ENCODE measurements around the gene C3orf33. TPM values are rescaled to one million over a fixed set of nuclear protein-coding genes. Genes with fewer than 3 reads are reported as not detected.

C3orf33 gene
- total and polyA plus RNA-seq, 9 of the 15 experiments (the other 6 are each of a cell fraction or from before 2014, with no cell fraction given), result 4.1 to 10.2 (median 6.0) TPM

DNA sequence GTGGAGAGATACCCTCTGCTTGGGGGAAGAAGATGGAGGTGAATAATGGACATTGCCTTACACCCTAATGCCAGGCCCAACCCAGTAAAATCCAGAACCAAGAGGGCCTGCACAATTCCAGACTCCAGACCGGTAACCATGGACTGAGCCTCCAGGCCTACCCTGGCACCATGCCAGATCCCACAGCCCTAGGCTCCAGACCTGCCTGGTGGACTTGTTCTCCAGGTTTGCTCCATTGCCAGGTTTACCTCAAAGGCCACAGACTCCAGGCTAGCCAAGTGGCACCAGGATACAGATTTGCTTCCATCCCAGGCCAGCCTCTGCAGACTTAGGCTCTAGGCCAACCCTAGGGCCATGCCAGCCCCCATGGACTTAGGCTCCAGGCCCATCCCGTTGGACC lies 75.2 kb downstream of the C3orf33 start:
- in situ Hi-C loops (cut with MboI), result no loop called here
- Histone ChIP-seq H3K27ac (ENCODE audit: extremely low read depth, low read depth, low read length) (no peak overlapping the region), H3K4me2 (ENCODE audit: insufficient read depth, low read length) (no peak overlapping the region), H3K27me3 (ENCODE audit: control insufficient read depth in 2 of 2, insufficient read depth in 2 of 2, low read length in 2 of 2) (no peaks in the 10 kb centered on the region), H2AFZ (ENCODE audit: low read depth, low read length) (no peak overlapping the region), H3K4me1 (replicated peaks in 1 of 2; ENCODE audit: control insufficient read depth in 2 of 2, insufficient read depth in 2 of 2, low read length in 2 of 2) (no peaks in the 10 kb centered on the region), H3K9me1 (ENCODE audit: control insufficient read depth, insufficient read depth, low read length) (no peaks in the 10 kb centered on the region), H3K4me3 (no peak overlapping the region), H3K9me3 (replicated peaks; ENCODE audit: control insufficient read depth, insufficient read depth, low read depth, low read length) (no peaks in the 10 kb centered on the region), H3K9ac (ENCODE audit: insufficient read depth in 1 of 2, low read depth in 2 of 2, low read length in 2 of 2) (no peak overlapping the region), H3K79me2 (ENCODE audit: control insufficient read depth, insufficient read depth, low read length) (no peaks in the 10 kb centered on the region), H4K20me1 (replicated peaks; ENCODE audit: control insufficient read depth, insufficient read depth, low read length) (no peaks in the 10 kb centered on the region), H3K36me3 (ENCODE audit: control insufficient read depth, insufficient read depth, low read length) (no peaks in the 10 kb centered on the region)
- POLR2A ChIA-PET, result no interaction called here
- no peak; the same call in 2 of the 3 replicates for ATAC-seq
- BruUV-seq (replicated peaks), result no TSS peak
- intact Hi-C loops (cut with micrococcal nuclease), result no loop called here
- TF ChIP-seq NFIX (CRISPR knock-in tag; IDR thresholded peaks at IDR 0.05; ENCODE audit: low read depth), result peak; percentile 77
- TF ChIP-seq SMAD3 (CRISPR knock-in tag; conservative IDR thresholded peaks at IDR 0.05), result no peak
- TF ChIP-seq NFIC (IDR thresholded peaks at IDR 0.05), result peak; percentile 97
- CTCF ChIA-PET (ENCODE audit: low intra/inter-chr PET ratio), result no interaction called here
- DNase-seq (ENCODE audit: extremely low read depth in 1 of 4, low spot score in 3 of 4), result no peak
- no peak for FAIRE-seq
- 22% methylated on average over 2 of the region's 2 CpGs for WGBS (ENCODE audit: insufficient coverage, low coverage, missing lambda C conversion rate)

DNA sequence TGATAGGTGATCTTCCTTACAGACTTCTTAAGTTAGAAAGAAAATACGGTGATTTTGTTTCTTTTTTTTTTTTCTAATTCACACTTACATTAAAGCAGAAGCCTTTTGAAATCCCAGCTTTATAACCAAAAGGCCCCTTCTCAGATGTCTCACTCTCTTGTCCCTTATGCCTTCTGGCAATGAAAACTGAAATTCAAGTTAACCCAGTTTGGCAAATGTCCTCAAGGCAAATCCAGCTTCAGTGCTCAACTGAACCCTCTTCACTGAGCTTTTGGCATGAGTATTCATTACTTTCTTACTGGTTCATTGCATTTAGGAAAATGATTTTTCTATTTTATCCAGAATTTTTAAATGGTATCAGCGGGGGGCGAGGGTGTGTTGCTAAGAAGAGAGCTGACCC lies 78.2 kb downstream of the C3orf33 start:
- WGBS (ENCODE audit: insufficient coverage, low coverage, missing lambda C conversion rate), result 4% methylated on average over 3 of the region's 3 CpGs
- BruUV-seq (replicated peaks), result no TSS peak
- H3K9me3 ChIP-seq (replicated peaks; ENCODE audit: control insufficient read depth, insufficient read depth, low read depth, low read length), result no peaks in the 10 kb centered on the region
- TF ChIP-seq ELF1 (tag; IDR thresholded peaks at IDR 0.05) (no peak), YY1 (IDR thresholded peaks at IDR 0.05; ENCODE audit: borderline replicate concordance in 1 of 3, control insufficient read depth in 1 of 3, extremely low read depth in 1 of 3, insufficient read depth in 3 of 3, insufficient read length in 1 of 3, insufficient replicate concordance in 2 of 3, low read depth in 1 of 3, low read length in 2 of 3) (no peak)
- no peaks in the 10 kb centered on the region for H3K9me1 ChIP-seq (ENCODE audit: control insufficient read depth, insufficient read depth, low read length)
- H3K27me3 ChIP-seq (ENCODE audit: control insufficient read depth in 2 of 2, insufficient read depth in 2 of 2, low read length in 2 of 2), result no peaks in the 10 kb centered on the region
- H3K4me2 ChIP-seq (ENCODE audit: insufficient read depth, low read length), result no peak overlapping the region
- ATAC-seq (no peak), FAIRE-seq (no peak), DNase-seq (ENCODE audit: extremely low read depth in 1 of 4, low spot score in 3 of 4) (no peak)
- POLR2A ChIA-PET, result no interaction called here
- intact Hi-C loops (cut with micrococcal nuclease), result no loop called here
- CTCF ChIA-PET (ENCODE audit: low intra/inter-chr PET ratio), result no interaction called here
- in situ Hi-C loops (cut with MboI), result no loop called here
- H3K4me3 ChIP-seq, result no peak overlapping the region
- no peaks in the 10 kb centered on the region for H4K20me1 ChIP-seq (replicated peaks; ENCODE audit: control insufficient read depth, insufficient read depth, low read length)
- H3K79me2 ChIP-seq (ENCODE audit: control insufficient read depth, insufficient read depth, low read length), result no peaks in the 10 kb centered on the region
- no peak overlapping the region for H2AFZ ChIP-seq (ENCODE audit: low read depth, low read length)
- no peak overlapping the region for H3K27ac ChIP-seq (ENCODE audit: extremely low read depth, low read depth, low read length)
- no peaks in the 10 kb centered on the region for H3K4me1 ChIP-seq (replicated peaks in 1 of 2; ENCODE audit: control insufficient read depth in 2 of 2, insufficient read depth in 2 of 2, low read length in 2 of 2)
- H3K9ac ChIP-seq (ENCODE audit: insufficient read depth in 1 of 2, low read depth in 2 of 2, low read length in 2 of 2), result no peak overlapping the region
- no peaks in the 10 kb centered on the region for H3K36me3 ChIP-seq (ENCODE audit: control insufficient read depth, insufficient read depth, low read length)
